Hematopoietic multipotent progenitor cell (in vitro differentiated cells): ENCODE measurements around the gene MYO16. TPM values are rescaled to one million over a fixed set of nuclear protein-coding genes. Genes with fewer than 3 reads are reported as not detected.

Source experiments
- DNase-seq, 3 donors: peaks; one replicate each; pipeline ENCODE4 v3.0.0-alpha.2; 2011 to 2015; ENCODE audit warnings: low read depth in 2 of 3, low spot score in 2 of 3
- total RNA-seq: library from RNA; depleted of rRNA; stranded (reverse); fragments of >200 nt; gene quantifications from one replicate; pipeline ENCODE4 v1.2.3, GENCODE V29; 2012

Gene MYO16
- total RNA-seq, 1 donor, result 1.6 TPM

- DNase-seq, result no peak
Measured at GRCh38 chr13:108657519-108657918, 28.1 kb downstream of the MYO16 start.

- DNase-seq, result no peak
Measured at GRCh38 chr13:108662528-108662927, 33.1 kb downstream of the MYO16 start.

GRCh38 chr13:108663710-108664109 is 34.3 kb downstream of the MYO16 start:
- DNase-seq, result no peak

- no peak for DNase-seq
Measured at GRCh38 chr13:108667205-108667604, 37.8 kb downstream of the MYO16 start.

GRCh38 chr13:108669381-108669780 is 40.0 kb downstream of the MYO16 start:
- DNase-seq, result no peak

- no peak for DNase-seq
Measured at GRCh38 chr13:108674346-108674745, 44.9 kb downstream of the MYO16 start.

GRCh38 chr13:108674771-108675170 is 45.4 kb downstream of the MYO16 start:
- DNase-seq, result no peak

- no peak for DNase-seq
Measured at GRCh38 chr13:108676620-108677019, 47.2 kb downstream of the MYO16 start.

- no peak for DNase-seq
Measured at GRCh38 chr13:108677806-108678205, 48.4 kb downstream of the MYO16 start.

- no peak for DNase-seq
Measured at GRCh38 chr13:108680011-108680410, 50.6 kb downstream of the MYO16 start.

GRCh38 chr13:108681986-108682575 is 52.7 kb downstream of the MYO16 start:
- DNase-seq, result no peak

- DNase-seq, result no peak
Measured at GRCh38 chr13:108682714-108683113, 53.3 kb downstream of the MYO16 start.

GRCh38 chr13:108686027-108686426 is 56.6 kb downstream of the MYO16 start:
- no peak for DNase-seq

- DNase-seq, result no peak
Measured at GRCh38 chr13:108690726-108691125, 61.3 kb downstream of the MYO16 start.

GRCh38 chr13:108700422-108701170 is 71.2 kb downstream of the MYO16 start:
- DNase-seq, result peak in 1 of 3 donors; percentile 17

GRCh38 chr13:108702171-108702570 is 72.8 kb downstream of the MYO16 start:
- DNase-seq, result no peak

- no peak for DNase-seq
Measured at GRCh38 chr13:108705031-108705430, 75.6 kb downstream of the MYO16 start.

- no peak for DNase-seq
Measured at GRCh38 chr13:108707584-108707983, 78.2 kb downstream of the MYO16 start.

- DNase-seq, result no peak
Measured at GRCh38 chr13:108708921-108709320, 79.5 kb downstream of the MYO16 start.

GRCh38 chr13:108711386-108711785 is 82.0 kb downstream of the MYO16 start:
- no peak for DNase-seq

GRCh38 chr13:108725471-108725870 is 96.1 kb downstream of the MYO16 start:
- no peak for DNase-seq

GRCh38 chr13:108728370-108728769 is 99.0 kb downstream of the MYO16 start:
- no peak for DNase-seq
